ENCODE results near the gene RIF1.

RIF1 gene

DNA sequence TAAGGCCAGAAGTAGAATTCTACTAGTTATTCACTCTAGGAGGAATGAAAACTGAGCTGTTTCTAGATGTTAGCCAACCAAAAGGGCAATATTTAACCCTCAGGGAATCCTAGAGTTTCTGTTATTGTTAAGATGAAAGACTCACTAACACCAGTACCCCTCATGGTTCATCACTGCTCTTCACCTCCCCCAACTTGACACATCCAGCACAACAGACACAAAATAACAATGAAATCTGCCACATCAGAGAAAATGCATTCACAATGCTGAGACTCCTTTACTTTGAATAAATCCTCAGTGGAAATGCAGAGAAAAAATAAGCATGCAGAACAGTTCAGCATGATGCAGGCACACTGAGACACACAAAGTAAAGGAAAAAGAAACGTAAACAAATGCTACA, 111.3 kb downstream of the RIF1 start:
- no peak for DNase-seq

DNA sequence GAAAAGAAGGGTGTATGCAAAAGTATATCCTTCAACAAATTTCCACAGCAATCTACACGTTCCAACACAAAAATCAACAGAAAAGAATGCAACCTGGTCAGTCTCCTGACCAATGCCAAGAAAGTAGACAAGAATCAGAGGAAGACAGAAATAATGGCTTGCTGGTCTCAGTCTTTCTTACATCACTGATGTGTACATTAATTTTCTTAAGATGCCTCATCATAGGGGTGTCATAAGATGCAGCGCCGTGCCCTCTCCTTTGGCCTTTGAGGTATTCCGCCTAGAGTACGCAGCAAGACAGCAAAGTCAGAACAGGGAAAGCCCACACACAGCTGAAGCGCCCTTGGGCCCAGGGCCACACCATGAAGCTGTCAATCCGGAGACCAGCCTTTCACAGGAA, 112.9 kb downstream of the RIF1 start:
- no peak for DNase-seq

DNA sequence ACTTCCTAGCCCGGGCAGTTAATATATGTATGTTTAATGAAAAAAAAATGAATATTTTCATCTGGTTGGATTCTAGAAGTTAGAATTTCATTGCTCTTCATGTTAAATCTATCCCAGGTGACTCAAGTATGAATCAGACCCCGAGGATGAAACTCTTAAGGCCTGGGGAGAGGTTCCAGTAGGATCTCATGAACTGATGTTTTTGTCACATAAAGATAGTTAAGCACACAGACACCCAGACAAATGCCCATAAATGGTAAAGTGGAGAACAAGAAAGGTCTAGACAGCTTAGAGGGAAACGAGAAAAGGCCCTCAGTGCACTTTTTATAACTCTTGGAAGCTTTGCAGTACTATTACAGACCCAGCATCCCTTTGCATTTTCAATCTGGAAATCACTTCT, 114.1 kb downstream of the RIF1 start:
- DNase-seq = no peak

DNA sequence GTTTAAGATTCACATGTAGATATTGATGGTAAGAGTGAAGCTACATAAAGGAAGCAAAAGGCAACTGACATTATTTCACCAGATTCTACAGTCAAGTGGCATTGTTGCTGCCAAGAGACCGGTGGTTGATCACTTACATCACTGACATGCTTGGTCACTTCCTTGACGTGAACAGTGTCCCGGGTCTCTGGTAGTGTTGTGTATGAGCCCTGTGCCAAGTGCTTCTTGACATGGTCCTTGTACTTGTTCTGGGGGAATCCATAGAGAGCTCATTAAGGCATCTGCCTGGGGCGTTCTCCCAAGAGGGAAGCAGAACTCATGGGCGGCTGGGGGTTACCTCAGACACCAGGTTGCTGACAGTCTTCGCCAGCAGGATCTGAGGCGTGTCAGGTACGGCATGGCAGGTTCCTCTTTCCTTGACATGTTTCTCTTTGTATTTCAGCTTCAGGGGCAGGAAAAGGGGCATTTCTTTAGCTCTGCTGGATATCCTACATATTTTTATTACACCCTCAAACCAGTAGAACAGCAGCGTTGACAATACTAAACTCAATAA, 116.2 kb downstream of the RIF1 start:
- DNase-seq = no peak

DNA sequence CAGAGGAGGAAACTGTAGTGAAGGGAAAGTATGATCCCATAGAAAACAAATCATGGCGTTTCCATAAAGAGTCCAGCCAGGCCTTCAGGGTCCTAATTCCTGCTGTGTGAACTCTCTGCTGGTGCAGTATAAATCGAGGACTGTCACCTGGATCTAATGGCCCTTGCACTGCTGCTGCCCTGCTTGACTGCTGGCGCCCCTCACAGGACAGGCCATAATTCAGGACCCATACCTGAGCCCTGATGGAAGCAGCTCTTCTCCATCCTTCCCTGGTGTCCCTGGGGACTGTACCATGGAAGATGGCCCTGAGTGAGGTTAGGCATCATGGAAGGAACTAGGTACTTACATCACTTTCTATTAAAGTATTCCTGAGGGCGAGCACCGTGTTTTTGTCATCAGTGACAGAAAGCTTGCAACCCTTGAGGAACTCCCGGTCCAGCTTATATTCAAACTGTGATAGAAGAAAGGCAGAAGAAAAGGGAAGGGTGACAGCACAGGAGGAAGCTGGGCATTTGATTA, 116.9 kb downstream of the RIF1 start:
- no peak for DNase-seq

All from hypothalamus (tissue), 51 donors.